HepG2 (cell line): ENCODE results near the gene TUT4. TPM values are rescaled to one million over a fixed set of nuclear protein-coding genes. Genes with fewer than 3 reads are reported as not detected.

ENCODE experiments used
- ATAC-seq: fragments of 200-7000 bp; cut with Tn5 transposase; 3 replicates; pipeline ENCODE4 v1.9.1; 2020; ENCODE audit warnings: mild to moderate bottlenecking, moderate library complexity
- BruUV-seq: library from RNA; stranded (reverse); fragments of 400-500 nt; replicated peaks from 2 replicates; lab custom pipeline; 2021; lab: Mats Ljungman, UMichigan
- CTCF ChIA-PET: fragments of 300-600 bp; formaldehyde crosslinking; extraction: SDS; loops from one replicate; lab custom pipeline; 2021; ENCODE audit warnings: low total read pairs, inconsistent platforms, low intra/inter-chr PET ratio; lab: Yijun Ruan, JAX
- POLR2A ChIA-PET: fragments of 350-600 bp; sonication (Branson Sonifier 250); formaldehyde crosslinking; loops from one replicate; lab custom pipeline; 2020; ENCODE audit warnings: antibody characterized with exemption, inconsistent platforms; lab: Yijun Ruan, JAX
- DNase-seq: peaks from one replicate; pipeline ENCODE4 v3.0.0-alpha.2; 2015; ENCODE audit warnings: low spot score
- FAIRE-seq: peaks from 3 replicates; lab custom pipeline; 2011; peaks lifted over from hg19 to GRCh38; lab: Jason Lieb, UNC
- H2AFZ ChIP-seq: one replicate; pipeline ENCODE4 v1.6.1; 2011; ENCODE audit warnings: low read length, inconsistent platforms
- H3K27ac ChIP-seq: fragments of 300-600 bp; 3 replicates; pipeline ENCODE4 v1.8.0; 2011; ENCODE audit warnings: mixed run types, mild to moderate bottlenecking, mixed read lengths, low read length, inconsistent platforms; ENCODE audit not compliant: insufficient read depth; ENCODE audit errors: extremely low read length
- H3K27me3 ChIP-seq, 2 experiments: fragments of 200-600 bp in 1 of 2; 2 replicates in 1 of 2; 3 replicates in 1 of 2; pipeline versions ENCODE4 v1.6.0 to v1.8.0; 2011; ENCODE audit warnings: low read length in 2 of 2, mild to moderate bottlenecking in 2 of 2, moderate library complexity in 2 of 2, inconsistent platforms in 1 of 2; ENCODE audit not compliant: insufficient read depth in 2 of 2, control insufficient read depth in 1 of 2
- H3K36me3 ChIP-seq, 2 experiments: fragments of 200-600 bp in 1 of 2; replicated peaks in 1 of 2; 2 replicates in 1 of 2; 3 replicates in 1 of 2; pipeline versions ENCODE4 v1.5.1 to v1.8.0; 2011; ENCODE audit warnings: low read length in 2 of 2, inconsistent platforms in 1 of 2; ENCODE audit not compliant: insufficient read depth in 2 of 2, control insufficient read depth in 1 of 2
- H3K4me1 ChIP-seq: 2 replicates; pipeline ENCODE4 v1.5.1; 2012; ENCODE audit warnings: low read length, inconsistent platforms; ENCODE audit not compliant: insufficient read depth
- H3K4me2 ChIP-seq: 2 replicates; pipeline ENCODE4 v1.6.0; 2011; ENCODE audit warnings: low read depth, low read length, inconsistent platforms
- H3K4me3 ChIP-seq, 3 experiments: fragments of 200-600 bp in 1 of 3; sonication (generic), shearing (Covaris generic) in 1 of 3; replicated peaks in 1 of 3; 2 replicates each; pipeline ENCODE4 v1.5.1; 2011 to 2016; ENCODE audit warnings: low read length in 3 of 3, inconsistent platforms in 2 of 3, low read depth in 2 of 3, mild to moderate bottlenecking in 2 of 3, control low read depth in 1 of 3, mixed read lengths in 1 of 3; ENCODE audit not compliant: insufficient read depth in 1 of 3
- H3K79me2 ChIP-seq: one replicate; pipeline ENCODE4 v1.6.1; 2011; ENCODE audit warnings: low read length, inconsistent platforms; ENCODE audit not compliant: insufficient read depth
- H3K9ac ChIP-seq: 2 replicates; pipeline ENCODE4 v1.6.0; 2011; ENCODE audit warnings: mild to moderate bottlenecking, low read depth, low read length, inconsistent platforms; ENCODE audit not compliant: insufficient read depth
- H3K9me3 ChIP-seq: 2 replicates; pipeline ENCODE4 v1.5.1; 2012; ENCODE audit warnings: mild to moderate bottlenecking, low read length
- H4K20me1 ChIP-seq: 2 replicates; pipeline ENCODE4 v1.6.0; 2011; ENCODE audit warnings: inconsistent platforms, mild to moderate bottlenecking, low read length, moderate library complexity; ENCODE audit not compliant: insufficient read depth
- AHR ChIP-seq: IDR thresholded peaks from 2 replicates; pipeline ENCODE4 v1.6.1; 2018; ENCODE audit warnings: missing genetic modification reagents, missing compliant biosample characterization
- CENPT ChIP-seq: sonication (generic); formaldehyde crosslinking; IDR thresholded peaks from 2 replicates; pipeline ENCODE4 v1.8.0; 2022; ENCODE audit warnings: low read depth, mild to moderate bottlenecking, moderate library complexity, missing genetic modification reagents
- CREB1 ChIP-seq, 2 experiments: fragments of 450-650 bp in 1 of 2; IDR thresholded peaks; 2 replicates each; pipeline ENCODE4 v1.6.1; 2016 to 2017; ENCODE audit warnings: control low read depth in 1 of 2, mild to moderate bottlenecking in 1 of 2, missing compliant biosample characterization in 1 of 2, missing genetic modification characterization in 1 of 2
- FLYWCH1 ChIP-seq: sonication (generic); formaldehyde crosslinking; IDR thresholded peaks from 2 replicates; pipeline ENCODE4 v1.8.1; 2023; ENCODE audit warnings: mild to moderate bottlenecking, missing genetic modification reagents
- FOXO1 ChIP-seq: sonication (generic); formaldehyde crosslinking; IDR thresholded peaks from 2 replicates; pipeline ENCODE4 v1.4.0; 2020; ENCODE audit warnings: missing genetic modification reagents
- NAIF1 ChIP-seq: sonication (generic); formaldehyde crosslinking; IDR thresholded peaks from 2 replicates; pipeline ENCODE4 v1.5.0; 2020; ENCODE audit warnings: mild to moderate bottlenecking, missing genetic modification reagents, borderline replicate concordance
- ONECUT2 ChIP-seq: sonication (generic); formaldehyde crosslinking; IDR thresholded peaks from 2 replicates; pipeline ENCODE4 v1.4.0; 2020; ENCODE audit warnings: missing genetic modification reagents
- SOX6 ChIP-seq, 2 experiments: fragments of 450-650 bp in 1 of 2; sonication (generic) in 1 of 2; formaldehyde crosslinking in 1 of 2; IDR thresholded peaks; 2 replicates each; pipeline versions ENCODE4 v1.4.0 to v1.6.1; 2017 to 2020; ENCODE audit warnings: antibody characterized with exemption in 1 of 2, mild to moderate bottlenecking in 1 of 2, missing genetic modification reagents in 1 of 2
- ZMAT3 ChIP-seq: sonication (generic); formaldehyde crosslinking; conservative IDR thresholded peaks from 2 replicates; pipeline ENCODE4 v1.7.0; 2021; ENCODE audit warnings: missing genetic modification reagents
- ZNF296 ChIP-seq: sonication (generic); formaldehyde crosslinking; conservative IDR thresholded peaks from 2 replicates; pipeline ENCODE4 v1.5.0; 2020; ENCODE audit warnings: mild to moderate bottlenecking, missing genetic modification reagents
- ZNF33B ChIP-seq: sonication (generic); formaldehyde crosslinking; IDR thresholded peaks from 2 replicates; pipeline ENCODE4 v1.5.1; 2020; ENCODE audit warnings: mild to moderate bottlenecking, missing genetic modification reagents
- ZNF788 ChIP-seq: sonication (generic); formaldehyde crosslinking; IDR thresholded peaks from 2 replicates; pipeline ENCODE4 v1.5.0; 2020; ENCODE audit warnings: mild to moderate bottlenecking, missing genetic modification reagents, borderline replicate concordance
- WGBS: methylation state at CpG from one replicate; pipeline ENCODE4 v1.1.6; 2017; ENCODE audit warnings: low lambda C conversion rate; 5-methylcytosine and 5-hydroxymethylcytosine counted together
- in situ Hi-C: cut with HindIII; loops from 2 replicates; pipeline ENCODE4 v1.10.0; 2017; ENCODE audit warnings: low pct_unique_long_range_greater_than_20kb; ENCODE audit not compliant: extremely low pct_ligation_motif_present
- intact Hi-C: fragments of 100-400 bp; cut with micrococcal nuclease; formaldehyde crosslinking; loops from one replicate; pipeline ENCODE4 v1.10.0; 2022; ENCODE audit not compliant: unreplicated experiment
- polyA plus RNA-seq, 8 experiments: library from polyadenylated mRNA; depleted of rRNA in 3 of 8; stranded (reverse) in 7 of 8; unstranded in 1 of 8; fragments of >200 nt; fragmentation: Illumina TruSeq in 4 of 8; extraction: Trizol in 4 of 8; gene quantifications; 2 replicates each; pipeline versions ENCODE4 v1.2.1 to v1.2.3, GENCODE V29; 2011 to 2016; ENCODE audit warnings: low read depth in 4 of 8, missing spikeins in 1 of 8, mixed read lengths in 1 of 8; ENCODE audit not compliant: insufficient read depth in 1 of 8
- total RNA-seq, 5 experiments: library from RNA; depleted of rRNA; stranded (reverse); fragments of >200 nt; fragmentation: Illumina TruSeq; extraction: Trizol; gene quantifications; 2 replicates each; pipeline ENCODE4 v1.2.3, GENCODE V29; 2016; ENCODE audit warnings: low read depth in 1 of 5
- TF ChIP-seq, protein P1 (sequence below): sonication (generic); formaldehyde crosslinking; IDR thresholded peaks from 2 replicates; pipeline ENCODE4 v1.8.0; 2022; ENCODE audit warnings: low read depth, missing genetic modification reagents

The TUT4 gene
- total and polyA plus RNA-seq, 2 of the 13 experiments (the other 11 are each of a cell fraction or from before 2014, with no cell fraction given) = 44.7 to 53.5 TPM

DNA sequence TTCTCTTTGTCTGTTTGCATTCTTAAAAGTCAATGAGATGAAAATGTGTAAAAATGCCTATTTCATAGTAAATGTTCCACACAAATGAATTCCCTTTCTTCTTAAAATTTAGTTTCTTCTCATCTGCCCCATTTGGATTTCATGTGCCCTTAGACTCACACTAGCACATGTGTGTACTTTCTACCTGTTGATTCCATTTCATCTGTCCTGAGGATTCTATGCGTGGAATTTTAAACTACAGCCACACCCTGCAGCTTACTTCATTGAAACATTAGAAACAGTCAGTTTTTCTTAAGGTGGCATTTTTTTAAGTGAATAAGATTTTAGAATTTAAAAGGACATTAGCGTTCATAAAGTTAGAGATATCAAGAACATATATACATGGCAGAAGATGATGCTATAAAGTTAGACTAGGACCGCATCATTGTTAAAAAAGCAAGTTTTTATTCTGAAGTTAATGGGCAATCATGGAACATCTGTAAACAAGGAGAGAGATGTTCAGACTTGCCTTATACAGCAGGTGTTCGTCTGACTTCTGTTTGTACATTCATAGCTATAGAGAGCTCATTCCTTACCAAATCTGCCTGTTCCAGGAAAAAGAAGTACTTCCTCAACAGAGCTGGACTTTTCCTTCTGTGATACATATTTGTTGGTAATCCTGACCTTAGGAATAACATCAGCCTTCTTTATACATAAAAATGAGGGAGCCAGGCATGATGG lies 3.9 kb upstream of the TUT4 start:
- Histone ChIP-seq H3K36me3 (no peaks in the 10 kb centered on the region), H3K27me3 (peaks cover 0 to 2% of the 10 kb centered on the region in 2 experiments; a peak in 1 of 5 replicates), H2AFZ (no peak overlapping the region), H3K27ac (no peak overlapping the region), H3K4me3 (no peak overlapping the region), H3K4me1 (peaks cover 12% of the 10 kb centered on the region), H3K9ac (no peak overlapping the region), H4K20me1 (peaks cover 1% of the 10 kb centered on the region), H3K79me2 (peaks cover 8% of the 10 kb centered on the region), H3K4me2 (no peak overlapping the region), H3K9me3 (no peaks in the 10 kb centered on the region)
- WGBS = 82% methylated on average over 4 of the region's 4 CpGs
- POLR2A ChIA-PET = no interaction called here
- intact Hi-C loops = loop anchor here (10.0 kb wide), 1 partner anchor 588 kb away; the partner anchor contains the start of gene SLC1A7
- ATAC-seq (no peak), FAIRE-seq (no peak), DNase-seq (no peak)
- TF ChIP-seq FLYWCH1 (CRISPR knock-in tag) = no peak
- TF ChIP-seq AHR = no peak
- TF ChIP-seq ZMAT3 (CRISPR knock-in tag) = no peak
- no peak for TF ChIP-seq FOXO1 (CRISPR knock-in tag)
- in situ Hi-C loops = no loop called here
- no TSS peak for BruUV-seq
- CTCF ChIA-PET = no interaction called here

GRCh38 chr1:52554756-52555155 lies 1.9 kb upstream of the TUT4 start:
- DNase-seq (peak; percentile 21), ATAC-seq (no peak), FAIRE-seq (peak; percentile 72)
- no peaks in the 10 kb centered on the region for H3K9me3 ChIP-seq
- H3K79me2 ChIP-seq = peaks cover 28% of the 10 kb centered on the region
- peaks cover 24% of the 10 kb centered on the region for H3K4me1 ChIP-seq
- no peaks in the 10 kb centered on the region for H3K36me3 ChIP-seq
- H2AFZ ChIP-seq = no peak overlapping the region
- H3K27ac ChIP-seq = peak overlapping the region; percentile 95
- in situ Hi-C loops = no loop called here
- H3K27me3 ChIP-seq = no peaks in the 10 kb centered on the region; a peak in 1 of 5 replicates
- no TSS peak for BruUV-seq
- intact Hi-C loops = loop anchor here (5.0 to 10.0 kb wide), 2 partner anchors 113 to 590 kb away; partner anchors contain the start of gene SLC1A7
- ChIA-PET CTCF (no interaction called here), POLR2A (no interaction called here)
- H3K4me3 ChIP-seq = peak overlapping the region; percentile 90 to 94 (median 93); a peak in 4 of 6 replicates
- H3K9ac ChIP-seq = peak overlapping the region; percentile 95
- peaks cover 21% of the 10 kb centered on the region for H4K20me1 ChIP-seq
- peak overlapping the region; percentile 78 for H3K4me2 ChIP-seq
- WGBS = 2% methylated on average over 3 of the region's 3 CpGs
- TF ChIP-seq CREB1 (IDR thresholded peaks at IDR 0.05) = no peak
- peak; percentile 21; the same call in 1 of the 2 replicates for TF ChIP-seq CREB1 (CRISPR knock-in tag; IDR thresholded peaks at IDR 0.05)
- TF ChIP-seq, protein P1, sequence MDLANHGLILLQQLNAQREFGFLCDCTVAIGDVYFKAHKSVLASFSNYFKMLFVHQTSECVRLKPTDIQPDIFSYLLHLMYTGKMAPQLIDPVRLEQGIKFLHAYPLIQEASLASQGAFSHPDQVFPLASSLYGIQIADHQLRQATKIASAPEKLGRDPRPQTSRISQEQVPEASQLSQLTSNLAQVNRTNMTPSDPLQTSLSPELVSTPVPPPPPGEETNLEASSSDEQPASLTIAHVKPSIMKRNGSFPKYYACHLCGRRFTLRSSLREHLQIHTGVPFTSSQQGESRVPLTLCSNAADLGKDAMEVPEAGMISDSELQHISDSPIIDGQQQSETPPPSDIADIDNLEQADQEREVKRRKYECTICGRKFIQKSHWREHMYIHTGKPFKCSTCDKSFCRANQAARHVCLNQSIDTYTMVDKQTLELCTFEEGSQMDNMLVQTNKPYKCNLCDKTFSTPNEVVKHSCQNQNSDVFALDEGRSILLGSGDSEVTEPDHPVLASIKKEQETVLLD (CRISPR knock-in tag) = no peak
- TF ChIP-seq ZNF296 (CRISPR knock-in tag) = no peak
- TF ChIP-seq CENPT = no peak
- TF ChIP-seq NAIF1 (CRISPR knock-in tag) = no peak
- TF ChIP-seq SOX6 (IDR thresholded peaks at IDR 0.05) = no peak
- peak; percentile 23; the same call in 1 of the 2 replicates for TF ChIP-seq SOX6 (CRISPR knock-in tag; IDR thresholded peaks at IDR 0.05)
- TF ChIP-seq ONECUT2 = no peak
- TF ChIP-seq ZNF788 (CRISPR knock-in tag) = no peak
- no peak for TF ChIP-seq ZNF33B (CRISPR knock-in tag)
